Ecto neural progenitor cell (in vitro differentiated cells): Measurements from ENCODE around the gene DFFA.
"Not testable (repeated sequence)": the region's sequence is repeated elsewhere in the genome, so short reads cannot be mapped to it uniquely, and the experiment has no call there.

Experiments used
- DNase-seq: peaks from one replicate; pipeline ENCODE4 v3.0.0-alpha.2; 2018; ENCODE audit warnings: low spot score

Gene DFFA

GRCh38 chr1:10472220-10473144, at the start of gene DFFA:
Gene DFFA (minus strand): TSS chr1:10472529. CDS start chr1:10472458, 71 bp downstream.
- DNase-seq: peak; percentile 96

GRCh38 chr1:10521537-10522157, 49.3 kb upstream of the DFFA start:
- DNase-seq: no peak

- DNase-seq: no peak
These were observed 48.6 kb upstream of the DFFA start for GRCh38 chr1:10520952-10521351.

GRCh38 chr1:10520497-10520896, 48.2 kb upstream of the DFFA start:
- no peak for DNase-seq

- DNase-seq: no peak
These were observed 46.7 kb upstream of the DFFA start for GRCh38 chr1:10519016-10519417.

- DNase-seq: no peak
These were observed 45.3 kb upstream of the DFFA start for GRCh38 chr1:10517677-10517982.

- no peak for DNase-seq
These were observed 44.8 kb upstream of the DFFA start for GRCh38 chr1:10516925-10517676.

- no peak for DNase-seq
These were observed 43.8 kb upstream of the DFFA start for GRCh38 chr1:10515976-10516750.

- no peak for DNase-seq
These were observed 43.1 kb upstream of the DFFA start for GRCh38 chr1:10515301-10515975.

- no peak for DNase-seq
These were observed 42.3 kb upstream of the DFFA start for GRCh38 chr1:10514490-10515235.

- DNase-seq: no peak
These were observed 40.9 kb upstream of the DFFA start for GRCh38 chr1:10513199-10513598.

GRCh38 chr1:10511494-10511885, 39.2 kb upstream of the DFFA start:
- no peak for DNase-seq

- no peak for DNase-seq
These were observed 38.5 kb upstream of the DFFA start for GRCh38 chr1:10510520-10511493.

- no peak for DNase-seq
These were observed 37.6 kb upstream of the DFFA start for GRCh38 chr1:10509809-10510509.

GRCh38 chr1:10508511-10508951, 36.2 kb upstream of the DFFA start:
- DNase-seq: peak; percentile 63

GRCh38 chr1:10507111-10507879, 35.0 kb upstream of the DFFA start:
- peak; percentile 66 for DNase-seq

GRCh38 chr1:10506677-10507047, 34.3 kb upstream of the DFFA start:
- no peak for DNase-seq

- DNase-seq: not testable (repeated sequence)
These were observed 33.8 kb upstream of the DFFA start for GRCh38 chr1:10506046-10506676.
